Subcutaneous adipose tissue (tissue), 4 donors: ENCODE measurements around the gene NALF2. TPM values are rescaled to one million over a fixed set of nuclear protein-coding genes. Genes with fewer than 3 reads are reported as not detected.

ENCODE experiments used
- CTCF ChIP-seq: fragments of 450-650 bp; IDR thresholded peaks from one replicate; pipeline ENCODE4 v1.5.1; 2016; ENCODE audit warnings: low read depth, mild to moderate bottlenecking, control low read depth, antibody characterized with exemption, moderate library complexity
- total RNA-seq, 4 donors: library from RNA; depleted of rRNA; stranded (reverse); fragments of >200 nt; gene quantifications; one replicate each; pipeline ENCODE4 v1.1.0, GENCODE V29; 2016

NALF2 gene
- total RNA-seq, 4 donors from 2014 or later: not detected

- TF ChIP-seq CTCF: no peak
Measured at GRCh38 chrX:69496183-69496582, 7.9 kb upstream of the NALF2 start.

GRCh38 chrX:69501429-69501828 lies 2.7 kb upstream of the NALF2 start:
- no peak for TF ChIP-seq CTCF

GRCh38 chrX:69503228-69503781 lies 821 bp upstream of the NALF2 start:
- TF ChIP-seq CTCF: no peak

- TF ChIP-seq CTCF: no peak
Measured at GRCh38 chrX:69504626-69505612, 793 bp downstream of the NALF2 start.

- TF ChIP-seq CTCF: no peak
Measured at GRCh38 chrX:69505772-69506616, 1.9 kb downstream of the NALF2 start.

DNA sequence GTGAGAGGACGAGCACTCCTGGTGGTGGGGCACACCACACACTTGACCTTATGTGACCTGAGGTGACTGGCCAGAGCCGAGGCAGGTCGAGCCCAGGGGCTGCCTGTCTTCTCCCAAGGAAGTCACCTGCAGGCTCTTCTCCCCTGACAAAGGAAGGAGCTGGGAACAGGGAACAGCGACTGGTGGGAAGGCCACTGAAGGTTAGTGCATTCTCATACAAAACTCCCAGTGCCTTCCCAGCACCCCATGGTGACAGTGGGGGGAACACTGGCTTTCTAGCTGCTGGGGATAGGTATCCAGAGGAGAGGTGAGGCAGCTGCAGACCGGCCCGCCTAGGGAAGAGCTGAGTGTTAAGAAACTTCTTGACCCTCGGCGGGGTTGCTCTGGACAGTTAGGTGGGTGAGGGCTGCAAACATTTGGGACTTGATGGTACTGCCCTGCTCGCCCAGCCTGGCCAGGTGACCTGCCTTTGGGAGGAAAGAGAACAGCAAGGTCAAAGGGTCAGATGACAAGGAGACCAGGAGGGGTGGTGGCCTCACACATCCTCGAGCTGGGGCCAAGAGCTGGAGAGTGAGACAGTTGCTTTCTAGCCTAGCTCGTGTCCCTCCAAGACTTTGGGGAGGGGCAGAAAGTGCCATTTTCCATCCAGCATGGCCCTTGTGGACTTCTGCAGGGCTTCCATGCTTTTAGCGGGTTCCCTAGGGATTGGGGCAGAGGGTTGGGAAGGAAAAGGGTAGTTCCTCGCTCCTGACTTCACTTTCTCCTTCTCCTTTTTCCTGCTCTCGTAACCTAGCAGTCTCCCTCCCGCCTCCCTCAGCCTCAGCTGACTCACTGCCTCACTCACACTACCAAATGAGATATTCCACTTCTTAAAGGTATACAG lies 2.7 kb downstream of the NALF2 start:
- no peak for TF ChIP-seq CTCF
